22Rv1 (cell line): ENCODE results near the gene VGLL4.

Source experiments
- ZFX ChIP-seq: fragments of 450-650 bp; IDR thresholded peaks from 2 replicates; pipeline ENCODE4 v1.6.1; 2017; ENCODE audit warnings: antibody characterized with exemption, borderline replicate concordance
- TF ChIP-seq, protein P1 (sequence below): fragments of 450-650 bp; IDR thresholded peaks from 2 replicates; pipeline ENCODE4 v1.5.1; 2017; ENCODE audit warnings: mild to moderate bottlenecking

DNA sequence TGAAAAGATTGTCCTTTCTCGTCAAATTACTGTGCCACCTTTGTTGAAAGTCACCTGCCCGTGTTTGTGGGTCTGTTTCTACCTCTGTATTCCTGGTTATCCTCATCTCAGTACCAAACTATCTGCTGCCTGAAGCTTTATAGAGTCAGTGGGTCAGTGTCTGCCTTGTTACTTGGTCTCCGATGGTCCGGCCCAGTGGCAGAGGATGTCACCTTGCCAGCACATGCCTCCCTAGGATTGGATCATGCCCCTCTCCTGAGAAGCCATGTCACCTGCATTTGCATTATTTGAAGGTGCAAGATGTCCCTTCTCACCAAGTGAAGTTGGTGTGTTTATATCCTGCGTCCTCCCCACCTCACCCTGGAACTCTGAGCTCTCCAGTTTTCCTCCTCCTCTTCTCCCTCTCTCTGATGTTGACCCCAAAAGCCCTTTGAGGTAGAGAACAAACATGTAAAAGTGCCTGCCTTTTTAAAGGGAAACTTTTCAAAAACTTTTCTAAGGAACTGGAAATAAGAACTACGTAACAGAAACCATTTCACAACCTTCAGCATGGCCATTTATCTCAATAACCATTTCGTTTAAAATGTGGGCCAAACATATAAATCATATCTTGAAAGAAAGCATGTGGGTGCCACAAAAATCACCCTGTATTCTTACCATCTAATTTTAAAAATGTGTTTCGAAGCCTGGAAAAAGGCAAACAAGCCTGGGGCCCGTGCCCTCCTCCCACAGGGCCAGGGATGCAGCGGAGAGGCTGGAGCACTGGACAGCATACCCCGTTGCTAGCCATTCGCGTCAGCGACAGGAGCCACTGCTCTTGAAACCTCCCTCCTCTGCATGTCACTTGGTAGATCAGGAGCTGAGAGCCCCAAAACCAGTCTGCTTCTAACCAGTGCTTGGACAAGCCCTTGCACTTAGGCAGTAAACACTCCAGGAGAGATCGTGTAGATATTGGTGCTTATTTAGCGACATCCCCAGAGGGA, 102.1 kb downstream of the VGLL4 start:
- TF ChIP-seq, protein P1, sequence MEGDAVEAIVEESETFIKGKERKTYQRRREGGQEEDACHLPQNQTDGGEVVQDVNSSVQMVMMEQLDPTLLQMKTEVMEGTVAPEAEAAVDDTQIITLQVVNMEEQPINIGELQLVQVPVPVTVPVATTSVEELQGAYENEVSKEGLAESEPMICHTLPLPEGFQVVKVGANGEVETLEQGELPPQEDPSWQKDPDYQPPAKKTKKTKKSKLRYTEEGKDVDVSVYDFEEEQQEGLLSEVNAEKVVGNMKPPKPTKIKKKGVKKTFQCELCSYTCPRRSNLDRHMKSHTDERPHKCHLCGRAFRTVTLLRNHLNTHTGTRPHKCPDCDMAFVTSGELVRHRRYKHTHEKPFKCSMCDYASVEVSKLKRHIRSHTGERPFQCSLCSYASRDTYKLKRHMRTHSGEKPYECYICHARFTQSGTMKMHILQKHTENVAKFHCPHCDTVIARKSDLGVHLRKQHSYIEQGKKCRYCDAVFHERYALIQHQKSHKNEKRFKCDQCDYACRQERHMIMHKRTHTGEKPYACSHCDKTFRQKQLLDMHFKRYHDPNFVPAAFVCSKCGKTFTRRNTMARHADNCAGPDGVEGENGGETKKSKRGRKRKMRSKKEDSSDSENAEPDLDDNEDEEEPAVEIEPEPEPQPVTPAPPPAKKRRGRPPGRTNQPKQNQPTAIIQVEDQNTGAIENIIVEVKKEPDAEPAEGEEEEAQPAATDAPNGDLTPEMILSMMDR = no peak
- no peak for TF ChIP-seq ZFX
